ENCODE data around the gene CNDP1.

Gene CNDP1

DNA sequence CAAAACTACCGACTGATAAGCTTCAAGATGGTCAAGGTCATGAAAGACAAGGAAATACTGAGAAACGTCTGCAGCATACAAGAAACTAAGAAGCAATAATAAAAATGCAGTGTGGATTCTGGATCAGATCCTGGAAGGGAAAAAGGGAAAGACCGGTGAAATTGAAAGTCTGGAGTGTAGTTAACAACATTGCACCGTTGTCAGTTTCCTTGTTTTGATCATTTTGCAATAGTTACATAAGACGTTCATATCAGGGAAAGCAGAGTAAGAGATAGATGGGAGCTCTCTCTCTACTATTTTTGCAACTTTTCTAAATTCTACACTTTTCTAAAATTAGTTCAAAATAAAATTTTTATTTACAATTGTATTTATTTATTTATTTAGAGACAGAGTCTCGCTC, 48.3 kb downstream of the CNDP1 start:
- Histone ChIP-seq H3K4me3 (no peak overlapping the region), H3K27me3 (peaks cover 0 to 17% of the 10 kb centered on the region in 2 donors), H3K9me3 (no peaks in the 10 kb centered on the region), H3K27ac (no peak overlapping the region), H3K4me1 (no peaks in the 10 kb centered on the region), H3K36me3 (no peaks in the 10 kb centered on the region)
- intact Hi-C loops (cut with DNase I; ENCODE audit: low total_unique reads): no loop called here
- no peak for DNase-seq
- no peak for TF ChIP-seq CTCF (IDR thresholded peaks at IDR 0.05)

DNA sequence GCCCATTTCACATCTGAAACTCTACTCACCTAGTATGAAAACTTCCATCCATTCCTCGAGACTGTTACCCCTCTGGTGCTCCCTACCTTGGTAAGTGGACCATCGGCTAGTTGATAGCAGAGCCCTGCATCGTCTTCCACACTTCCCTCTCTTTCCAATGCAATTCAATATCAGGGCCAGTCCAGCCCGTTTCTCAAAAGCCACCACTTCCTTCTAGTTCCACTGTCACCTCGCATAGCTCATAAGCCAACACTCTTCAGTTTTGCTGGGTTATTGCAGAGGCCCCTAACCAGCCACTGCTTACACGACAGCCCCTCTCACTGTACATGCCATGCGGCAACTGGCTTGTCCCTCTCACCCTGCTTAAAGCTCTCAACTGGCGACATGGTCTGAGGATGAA, 53.1 kb downstream of the CNDP1 start:
- no peak overlapping the region for H3K4me3 ChIP-seq
- no peak for TF ChIP-seq CTCF (IDR thresholded peaks at IDR 0.05)
- no peak for DNase-seq
- no peaks in the 10 kb centered on the region for H3K9me3 ChIP-seq
- H3K4me1 ChIP-seq: no peaks in the 10 kb centered on the region
- intact Hi-C loops (cut with DNase I; ENCODE audit: low total_unique reads): no loop called here
- peaks cover 0 to 3% of the 10 kb centered on the region in 2 donors for H3K27me3 ChIP-seq
- no peak overlapping the region for H3K27ac ChIP-seq
- H3K36me3 ChIP-seq: peaks cover 0 to 4% (median 0%) of the 10 kb centered on the region in 3 donors

DNA sequence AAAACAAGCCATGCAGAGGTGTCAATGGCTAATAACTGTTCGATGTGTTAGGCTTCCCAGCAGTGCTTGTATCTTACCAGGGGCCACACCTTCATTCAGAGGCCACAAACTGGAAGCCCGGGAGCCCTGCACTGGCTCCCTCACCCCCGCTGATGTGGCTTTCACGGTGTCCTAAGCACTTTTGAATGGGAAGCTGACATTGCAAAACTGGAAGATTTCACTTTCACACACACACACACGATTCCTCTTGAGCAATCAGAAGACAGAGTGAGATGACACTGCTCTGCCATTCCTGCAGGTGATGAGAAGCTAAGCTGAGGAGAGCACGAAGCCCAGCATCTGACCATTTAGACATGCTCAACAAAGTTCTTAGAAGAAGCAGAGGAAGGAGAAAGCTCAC, 54.7 kb downstream of the CNDP1 start:
- no peak for TF ChIP-seq CTCF (IDR thresholded peaks at IDR 0.05)
- Histone ChIP-seq H3K9me3 (no peaks in the 10 kb centered on the region), H3K27ac (no peak overlapping the region), H3K36me3 (peaks cover 0 to 17% (median 14%) of the 10 kb centered on the region in 3 donors), H3K27me3 (no peaks in the 10 kb centered on the region), H3K4me3 (no peak overlapping the region), H3K4me1 (no peaks in the 10 kb centered on the region)
- no peak for DNase-seq
- intact Hi-C loops (cut with DNase I; ENCODE audit: low total_unique reads): no loop called here

DNA sequence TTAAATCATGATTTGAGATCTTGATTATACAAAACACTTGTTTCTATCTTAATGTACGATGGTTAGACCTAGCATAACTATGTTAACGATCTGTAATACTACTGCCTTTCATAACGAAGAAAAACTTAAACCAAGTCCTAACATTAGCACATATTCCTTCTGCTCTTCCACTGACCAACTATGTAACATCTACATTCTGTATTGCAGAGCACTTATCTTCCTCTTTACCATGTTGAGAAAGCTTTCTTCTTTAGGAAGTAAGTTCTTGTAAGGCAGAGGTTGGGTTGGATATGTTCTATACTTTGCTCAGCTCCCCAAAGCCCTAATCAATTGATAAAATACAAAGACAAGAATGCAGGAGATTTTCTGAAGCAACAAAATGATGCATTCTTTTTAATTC, 55.5 kb downstream of the CNDP1 start:
- Histone ChIP-seq H3K36me3 (peaks cover 4 to 24% (median 17%) of the 10 kb centered on the region in 3 donors), H3K4me1 (no peaks in the 10 kb centered on the region), H3K4me3 (no peak overlapping the region), H3K27me3 (no peaks in the 10 kb centered on the region), H3K27ac (no peak overlapping the region), H3K9me3 (no peaks in the 10 kb centered on the region)
- no peak for DNase-seq
- TF ChIP-seq CTCF (IDR thresholded peaks at IDR 0.05): no peak
- intact Hi-C loops (cut with DNase I; ENCODE audit: low total_unique reads): no loop called here

DNA sequence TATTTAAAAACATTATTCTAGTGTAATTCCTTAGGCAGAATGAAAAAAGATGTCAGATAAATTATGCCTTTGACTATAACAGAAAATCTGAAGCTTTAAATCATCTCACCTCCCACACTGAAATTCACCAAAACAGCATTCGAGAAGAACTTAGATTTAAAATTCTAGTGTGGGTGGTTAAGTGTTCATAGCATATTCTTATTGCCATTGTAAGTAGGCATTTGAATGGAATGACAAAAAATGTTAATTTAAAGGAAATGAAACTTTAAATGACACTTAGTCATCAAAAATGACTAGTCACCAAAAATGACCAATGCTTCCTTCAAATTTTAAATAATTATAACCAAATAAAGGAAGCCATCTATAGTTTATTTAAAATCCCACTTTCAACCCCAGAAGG, 56.4 kb downstream of the CNDP1 start:
- peaks cover 8 to 27% (median 19%) of the 10 kb centered on the region in 3 donors for H3K36me3 ChIP-seq
- TF ChIP-seq CTCF (IDR thresholded peaks at IDR 0.05): no peak
- H3K4me3 ChIP-seq: no peak overlapping the region
- no peak for DNase-seq
- intact Hi-C loops (cut with DNase I; ENCODE audit: low total_unique reads): no loop called here
- H3K9me3 ChIP-seq: no peaks in the 10 kb centered on the region
- no peak overlapping the region for H3K27ac ChIP-seq
- H3K27me3 ChIP-seq: no peaks in the 10 kb centered on the region
- peaks cover 0 to 3% (median 1%) of the 10 kb centered on the region in 4 donors for H3K4me1 ChIP-seq

- no peak for DNase-seq
- Histone ChIP-seq H3K9me3 (no peaks in the 10 kb centered on the region), H3K4me3 (no peak overlapping the region), H3K4me1 (peaks cover 0 to 25% (median 11%) of the 10 kb centered on the region in 4 donors), H3K27me3 (no peaks in the 10 kb centered on the region), H3K36me3 (peaks cover 8 to 27% (median 19%) of the 10 kb centered on the region in 3 donors), H3K27ac (no peak overlapping the region)
- intact Hi-C loops (cut with DNase I; ENCODE audit: low total_unique reads): loop anchor here (5.0 kb wide), 1 partner anchor 303 kb away; the partner anchor contains the start of gene CYB5A
- no peak for TF ChIP-seq CTCF (IDR thresholded peaks at IDR 0.05)
Observed at GRCh38 chr18:74595431-74595830, 61.1 kb downstream of the CNDP1 start.

Measured in tibial artery (tissue), 4 donors.